ENCODE data around the gene NKAIN2.
"Not testable (repeated sequence)": the region's sequence is repeated elsewhere in the genome, so short reads cannot be mapped to it uniquely, and the experiment has no call there.

The NKAIN2 gene

GRCh38 chr6:123972600-123973294 is 169.1 kb downstream of the NKAIN2 start:
- ATAC-seq: no peak

- no peak for ATAC-seq
Observed at GRCh38 chr6:123980311-123980710, 176.6 kb downstream of the NKAIN2 start.

DNA sequence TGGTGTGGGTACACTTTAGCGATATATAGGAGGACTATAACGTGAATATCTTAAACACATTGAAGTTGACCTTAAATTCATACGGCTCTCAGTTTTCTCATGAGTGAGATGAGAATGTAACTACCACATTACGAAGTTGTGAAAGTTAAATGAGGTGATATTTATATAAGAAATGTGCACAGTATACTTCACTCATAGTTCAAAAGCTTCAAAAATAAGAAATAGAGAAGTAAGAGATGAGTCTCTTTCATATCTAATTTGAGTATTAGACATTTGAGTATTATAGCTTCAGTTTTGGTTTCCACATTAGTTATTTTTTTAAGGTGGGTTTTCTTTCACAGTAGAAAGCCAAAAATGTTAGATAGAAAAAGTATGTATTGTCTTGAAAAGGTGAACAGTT is 183.3 kb downstream of the NKAIN2 start:
- no peak for ATAC-seq

DNA sequence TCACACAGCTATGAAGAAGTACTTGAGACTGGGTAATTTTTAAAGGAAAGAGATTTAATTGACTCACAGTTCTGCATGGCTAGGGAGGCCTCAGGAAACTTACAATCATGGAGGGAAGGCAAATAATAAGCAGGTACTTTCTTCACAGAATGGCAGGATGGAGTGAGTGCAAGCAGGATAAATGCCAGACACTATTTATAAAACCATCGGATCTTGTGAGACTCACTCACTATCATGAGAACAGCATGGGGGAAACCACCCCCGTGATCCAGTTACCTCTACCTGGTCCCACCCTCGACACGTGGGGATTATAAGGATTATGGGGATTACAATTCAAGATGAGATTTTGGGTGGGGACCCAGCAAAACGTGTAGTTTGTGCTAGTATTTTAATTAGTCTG is 186.3 kb downstream of the NKAIN2 start:
- not testable (repeated sequence) for ATAC-seq

DNA sequence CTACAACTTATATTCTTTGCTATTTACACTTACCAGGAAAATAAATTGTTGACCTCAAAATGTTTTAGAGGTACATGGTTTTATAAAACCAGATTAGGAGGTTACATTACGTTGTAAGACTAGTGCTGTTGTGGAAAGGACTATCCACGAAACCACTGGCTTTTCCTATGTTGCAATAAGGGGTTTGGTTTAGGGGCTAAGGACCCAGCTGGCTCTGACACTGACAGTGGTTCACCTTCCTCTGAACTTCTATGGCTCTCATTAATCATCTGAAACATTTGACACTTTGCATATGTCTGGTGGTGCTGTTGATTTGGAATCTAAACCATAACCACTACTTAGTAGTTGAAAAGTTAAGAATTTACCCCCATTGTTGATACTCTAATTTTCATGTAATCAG is 186.7 kb downstream of the NKAIN2 start:
- no peak for ATAC-seq

DNA sequence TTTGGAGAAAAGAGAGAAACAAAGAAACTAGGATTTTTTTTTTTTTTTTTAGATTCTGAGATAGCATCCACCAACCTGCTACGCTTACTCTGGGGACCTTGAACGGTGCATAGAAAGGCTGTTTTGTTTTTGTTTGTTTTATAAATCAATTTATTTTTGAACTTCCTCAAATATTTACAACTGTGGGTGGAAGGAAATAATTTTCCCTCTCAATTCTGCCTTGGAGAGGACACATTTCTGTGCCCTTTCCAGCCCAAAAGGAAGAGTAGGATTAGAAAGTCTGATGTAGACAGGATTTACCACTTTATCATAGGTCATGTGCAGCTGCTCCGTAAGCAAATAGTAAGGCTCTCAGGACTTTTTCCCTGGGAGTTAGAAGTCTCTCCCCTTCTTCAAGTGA is 190.5 kb downstream of the NKAIN2 start:
- no peak for ATAC-seq

GRCh38 chr6:123994891-123995635 is 191.4 kb downstream of the NKAIN2 start:
- ATAC-seq: no peak

GRCh38 chr6:123997223-123997622 is 193.6 kb downstream of the NKAIN2 start:
- no peak for ATAC-seq

DNA sequence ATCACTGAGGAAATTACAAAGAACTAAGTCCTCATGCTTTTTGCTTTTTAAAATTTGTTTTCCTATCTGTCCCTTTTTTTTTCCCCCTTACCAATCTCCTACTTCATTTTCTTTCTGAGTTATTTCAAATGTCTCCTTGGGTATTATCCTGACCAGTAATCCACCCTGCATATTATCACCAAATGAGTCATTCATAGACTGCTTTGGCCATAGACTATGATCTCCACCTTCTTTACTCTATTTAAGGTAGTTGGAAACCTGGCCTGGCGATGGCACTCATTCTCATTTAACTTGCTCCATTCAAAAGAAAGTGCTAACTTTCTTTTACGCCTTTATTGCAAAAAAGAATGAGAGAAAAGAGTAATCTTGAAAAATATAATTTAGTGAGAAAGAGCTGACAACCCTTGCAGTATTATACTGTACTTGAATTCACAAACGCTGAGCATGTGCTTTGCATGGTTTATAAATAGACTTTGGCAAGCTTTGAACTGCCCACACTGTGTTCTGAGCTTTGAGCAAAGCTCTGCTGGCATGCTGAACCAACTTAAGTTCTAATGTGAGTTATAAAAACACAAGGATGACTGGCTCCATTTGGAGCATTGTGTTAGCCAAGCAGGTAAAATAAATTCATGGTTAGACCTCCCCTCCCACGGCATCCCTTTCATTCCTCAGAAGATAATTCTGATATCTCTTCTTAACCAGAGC is 198.9 kb downstream of the NKAIN2 start:
- ATAC-seq: no peak

GRCh38 chr6:124007266-124007665 is 203.6 kb downstream of the NKAIN2 start:
- ATAC-seq: no peak

DNA sequence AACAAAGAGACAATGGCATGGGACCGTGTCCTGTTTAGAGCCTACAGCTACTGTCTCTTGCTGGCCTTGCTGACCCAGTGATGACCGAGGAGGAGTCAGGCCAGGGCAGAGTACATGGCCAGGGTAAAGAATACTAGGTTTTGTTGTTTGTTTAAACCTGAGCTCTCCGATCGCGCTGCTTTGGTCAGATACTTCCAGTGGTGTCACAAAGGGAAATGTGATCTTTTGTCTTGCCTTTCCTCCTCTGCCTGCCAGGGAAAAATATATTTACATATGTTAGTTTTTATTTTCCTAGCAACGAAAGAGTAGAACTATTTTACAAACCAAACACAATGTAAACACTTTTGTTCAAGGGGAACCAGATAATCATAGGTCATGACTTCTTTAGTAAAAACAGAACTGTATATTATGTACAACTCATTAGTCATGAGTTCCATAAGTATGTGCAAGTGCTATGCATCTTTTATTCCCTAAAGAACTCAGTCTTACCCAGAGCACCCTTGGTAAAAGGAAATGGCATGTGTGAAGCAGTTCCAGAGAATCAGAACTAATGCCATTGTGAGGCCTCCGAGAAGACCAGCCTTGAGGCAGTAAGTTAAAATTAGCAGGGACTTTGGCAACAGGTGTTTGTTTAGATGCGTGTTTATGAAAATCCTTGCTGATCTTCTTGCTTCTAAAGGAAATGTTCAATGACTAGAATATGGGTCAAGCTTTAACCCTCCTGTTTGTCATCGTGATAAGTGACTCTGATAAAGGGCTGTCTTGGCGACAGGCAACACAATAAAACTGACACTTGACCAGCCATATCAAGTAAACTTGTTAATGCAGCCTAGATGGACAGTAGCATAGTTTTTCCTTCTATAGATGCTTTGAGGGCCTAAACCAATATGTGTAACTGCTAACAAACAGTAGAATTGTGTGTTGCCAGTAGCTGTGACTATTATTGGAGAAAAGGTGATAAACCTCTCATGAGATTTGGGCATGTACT is 204.6 kb downstream of the NKAIN2 start:
- no peak for ATAC-seq

DNA sequence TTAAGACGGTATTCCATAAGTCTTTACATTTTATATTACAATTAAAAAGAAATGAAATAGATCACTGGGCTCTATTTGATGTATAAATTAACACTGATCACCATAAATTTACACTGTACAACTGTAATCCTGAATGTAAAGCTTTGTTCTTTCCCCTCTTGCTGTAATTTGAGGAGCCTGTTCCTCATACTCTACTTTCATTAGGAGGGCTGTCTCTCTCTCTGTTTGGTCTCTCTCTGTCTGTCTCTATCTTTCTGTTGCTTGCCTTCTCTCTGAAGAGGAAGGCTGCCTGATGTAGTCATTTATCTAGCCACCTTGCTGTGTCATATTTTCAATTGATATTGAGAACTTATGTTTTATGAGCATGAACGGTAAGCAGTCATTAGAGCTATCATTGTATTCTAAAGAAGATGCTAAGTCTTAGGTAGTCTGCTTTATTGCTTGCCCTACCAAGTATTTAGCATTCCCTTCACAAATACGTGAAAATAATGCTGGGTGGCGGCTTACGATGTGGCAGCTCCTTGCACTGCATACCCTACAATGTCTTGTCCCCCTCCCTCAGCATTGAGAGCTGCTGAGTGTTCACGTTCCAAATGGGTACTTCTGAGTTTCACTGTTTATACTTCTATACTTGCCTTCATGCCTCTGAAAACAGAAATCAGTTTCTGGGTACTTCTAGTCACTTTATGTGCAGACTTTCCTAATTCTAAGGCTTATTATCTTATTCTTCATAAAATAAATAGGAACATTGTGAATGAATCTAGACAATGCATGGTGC is 205.5 kb downstream of the NKAIN2 start:
- ATAC-seq: no peak

DNA sequence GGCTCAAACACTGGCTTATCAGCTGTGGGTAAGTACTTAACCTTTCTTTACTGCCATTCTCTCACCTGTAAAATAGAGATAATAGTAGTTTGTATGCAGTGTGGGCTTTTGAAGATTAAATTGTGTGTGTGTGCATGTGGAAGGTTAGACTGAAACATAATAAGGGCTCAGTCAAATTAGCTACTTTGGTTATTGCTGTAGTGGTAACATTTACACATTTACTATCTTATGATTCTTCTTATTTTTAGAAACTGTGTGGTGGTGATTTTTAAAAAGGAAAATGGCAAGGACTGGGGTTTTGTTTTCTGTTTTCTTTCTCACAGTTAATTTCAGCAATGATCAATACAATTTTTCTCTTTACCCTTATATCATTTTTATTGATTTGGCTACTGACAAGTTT is 206.9 kb downstream of the NKAIN2 start:
- no peak for ATAC-seq

- no peak for ATAC-seq
Observed at GRCh38 chr6:124011180-124011579, 207.5 kb downstream of the NKAIN2 start.

- not testable (repeated sequence) for ATAC-seq
Observed at GRCh38 chr6:124022051-124022450, 218.4 kb downstream of the NKAIN2 start.

GRCh38 chr6:124022641-124023040 is 219.0 kb downstream of the NKAIN2 start:
- no peak for ATAC-seq

DNA sequence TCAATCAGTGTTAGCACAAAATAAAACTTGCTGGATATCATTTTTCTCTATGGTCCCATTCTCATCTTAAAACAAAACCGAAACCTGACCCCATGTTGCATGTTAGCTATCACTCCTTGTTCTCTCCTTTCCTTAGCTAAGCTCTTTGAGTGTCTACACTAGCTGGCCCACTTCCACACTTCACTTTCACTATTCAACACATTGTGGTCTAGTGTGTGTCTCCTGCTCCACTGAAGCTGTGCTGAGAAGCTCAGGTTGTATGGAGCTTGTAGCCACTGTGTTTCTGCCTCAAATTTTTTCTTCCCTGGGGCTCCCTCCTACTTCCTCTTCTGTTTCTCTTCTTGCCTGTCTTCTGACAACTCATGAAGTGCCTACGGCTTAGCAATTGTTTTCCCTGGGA is 223.0 kb downstream of the NKAIN2 start:
- peak in 1 of 2 donors; percentile 28 for ATAC-seq

- ATAC-seq: no peak
Observed at GRCh38 chr6:124027392-124027791, 223.7 kb downstream of the NKAIN2 start.

DNA sequence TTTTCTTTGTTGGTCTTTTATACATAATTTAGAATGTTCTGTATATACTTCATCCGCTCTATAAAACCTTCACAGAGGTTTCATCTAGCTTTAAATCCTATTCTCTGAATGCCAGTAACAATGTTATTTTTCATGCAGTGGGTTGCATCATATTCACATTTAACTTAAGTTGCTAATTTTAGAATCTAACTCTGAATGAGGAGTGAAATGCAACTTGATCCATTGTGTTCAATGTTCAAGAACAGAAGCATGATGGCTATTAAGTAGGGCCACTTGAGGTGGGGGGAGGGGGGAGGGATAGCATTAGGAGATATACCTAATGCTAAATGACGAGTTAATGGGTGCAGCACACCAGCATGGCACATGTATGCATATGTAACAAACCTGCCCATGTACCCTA is 224.5 kb downstream of the NKAIN2 start:
- no peak for ATAC-seq

GRCh38 chr6:124029567-124029966 is 225.9 kb downstream of the NKAIN2 start:
- no peak for ATAC-seq

DNA sequence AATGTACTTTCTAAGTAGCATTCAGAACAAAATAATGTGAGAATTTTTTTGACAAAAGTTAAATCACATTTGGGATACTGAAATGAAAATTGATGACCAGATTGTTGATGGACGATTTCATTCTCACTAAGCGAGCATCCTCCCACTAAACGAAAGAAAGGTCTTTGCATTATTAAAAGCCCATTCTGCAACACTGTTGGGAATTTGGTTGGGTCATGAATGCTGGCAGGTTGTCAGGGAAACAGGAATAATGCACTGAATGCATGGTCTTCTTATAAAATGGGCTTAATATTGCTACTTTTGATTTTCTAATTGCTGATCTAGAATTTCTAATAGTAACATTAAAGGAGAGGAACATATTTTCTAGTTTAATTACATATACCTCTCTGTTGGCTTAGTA is 229.8 kb downstream of the NKAIN2 start:
- ATAC-seq: no peak

- no peak for ATAC-seq
Observed at GRCh38 chr6:124036384-124036783, 232.7 kb downstream of the NKAIN2 start.
